HK-2 (cell line): ENCODE data around the gene GRIP1.
"Not testable (repeated sequence)": the region's sequence is repeated elsewhere in the genome, so short reads cannot be mapped to it uniquely, and the experiment has no call there.

Experiments used
- DNase-seq: peaks from one replicate; pipeline ENCODE4 v3.0.0-alpha.2; 2018; ENCODE audit not compliant: unreplicated experiment

Gene GRIP1

DNA sequence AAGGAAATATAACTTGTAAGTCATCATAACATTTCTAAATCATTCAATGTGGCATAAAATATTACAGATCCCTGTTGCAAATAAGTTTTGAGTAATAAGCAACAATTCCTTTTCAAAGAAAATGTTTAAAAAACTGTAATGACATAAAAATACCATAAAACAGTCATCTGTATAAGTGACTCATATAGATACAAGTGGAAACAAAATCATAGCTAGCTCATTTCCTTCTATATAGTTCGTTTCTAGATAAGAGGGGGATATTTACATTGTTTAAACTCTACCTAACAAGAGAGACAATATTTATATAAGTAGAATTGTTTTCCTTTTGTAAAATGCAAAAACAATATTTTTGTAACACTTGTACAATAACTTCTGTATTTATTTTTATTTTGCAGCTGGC, 148.9 kb downstream of the GRIP1 start:
- no peak for DNase-seq

DNA sequence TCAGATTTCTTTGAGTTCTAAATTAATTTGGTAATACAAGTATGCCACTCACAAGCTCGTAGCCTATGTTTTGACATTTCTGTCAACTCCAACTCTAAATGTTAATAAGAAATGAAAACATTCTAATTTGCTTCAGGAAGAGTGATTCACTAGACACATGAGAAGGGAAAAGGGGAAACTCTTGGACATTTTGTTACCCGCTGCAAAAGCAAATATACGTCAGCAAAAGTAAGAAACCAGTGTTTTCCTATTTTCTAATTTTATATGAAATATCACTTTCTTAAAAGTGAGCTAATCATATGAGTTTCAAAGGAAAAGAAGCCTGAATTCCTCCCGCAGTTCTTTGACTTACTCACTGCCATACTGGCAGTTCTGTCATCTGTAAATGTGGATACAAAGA, 162.3 kb downstream of the GRIP1 start:
- no peak for DNase-seq

DNA sequence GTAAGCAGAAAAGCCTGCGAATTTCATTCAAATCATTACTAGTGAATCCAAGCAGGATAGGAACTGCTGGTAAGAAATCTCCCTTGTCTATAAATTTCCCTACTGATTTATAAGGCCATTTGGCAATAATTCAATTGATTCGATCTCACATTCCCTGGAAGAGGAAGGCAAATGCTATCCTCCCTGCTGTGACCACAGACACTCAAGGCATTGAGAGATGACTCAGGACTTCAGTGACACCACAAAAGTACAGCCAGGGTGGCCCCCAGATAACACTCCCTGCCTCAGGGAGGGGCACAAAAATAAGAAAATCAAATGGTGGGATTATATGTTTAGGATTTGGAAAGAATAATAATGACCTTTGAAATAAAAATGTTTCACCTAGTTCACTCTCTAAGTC, 162.7 kb downstream of the GRIP1 start:
- no peak for DNase-seq

DNA sequence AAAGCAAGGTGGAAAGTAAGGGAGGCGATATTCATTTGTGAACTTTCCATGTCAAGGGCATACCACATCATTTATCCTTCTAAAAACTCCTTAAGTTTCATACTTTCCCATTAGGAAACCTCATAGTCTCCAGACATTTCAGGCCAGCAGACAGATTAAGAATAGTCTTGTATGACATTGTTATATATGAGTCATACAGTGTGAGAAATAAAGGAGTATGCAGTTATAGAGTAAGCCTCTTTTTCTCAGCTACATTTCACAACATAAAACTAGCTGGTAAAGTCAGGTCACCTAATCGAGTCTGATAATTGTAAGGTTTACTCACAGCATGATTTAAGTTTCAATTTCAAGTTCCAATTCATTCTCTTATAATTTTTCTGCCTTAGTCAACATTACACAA, 164.3 kb downstream of the GRIP1 start:
- DNase-seq = no peak

DNA sequence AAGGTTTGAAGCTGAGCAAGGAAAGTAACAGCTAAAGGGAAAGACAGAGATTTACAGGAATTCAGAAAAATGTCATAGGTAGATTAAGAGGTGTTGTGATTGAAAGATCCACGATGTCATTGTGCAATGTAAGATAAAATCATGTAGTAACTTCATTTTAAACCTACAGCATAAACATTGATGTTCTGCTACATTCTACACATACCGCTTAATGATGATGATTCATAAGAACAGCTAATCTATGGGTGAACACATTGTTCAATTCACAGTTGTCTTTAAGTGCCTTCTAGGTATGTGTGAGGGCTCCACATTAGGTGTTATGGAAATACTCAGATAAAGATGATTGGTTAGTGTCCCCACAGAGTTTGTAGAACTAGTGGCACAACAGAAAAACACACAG, 170.9 kb downstream of the GRIP1 start:
- no peak for DNase-seq

DNA sequence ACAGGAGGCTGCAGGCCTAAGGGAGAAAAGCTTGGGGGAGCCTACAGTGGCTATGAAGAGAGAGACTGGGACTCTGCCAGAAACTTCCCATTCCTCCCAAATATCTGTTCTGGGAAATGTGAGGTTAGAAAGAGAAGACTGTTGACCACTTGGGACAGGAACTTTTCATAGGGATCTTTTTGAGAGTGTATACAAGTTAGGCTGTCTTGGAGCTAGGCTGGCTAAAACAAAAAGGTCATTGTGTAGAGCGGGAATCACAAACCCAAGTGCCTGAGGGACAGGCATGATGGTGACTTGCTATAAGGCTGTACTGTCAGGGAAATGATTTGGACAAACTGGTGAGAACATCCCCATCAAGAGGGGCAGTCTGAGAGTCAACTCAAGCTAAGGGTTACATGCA, 175.1 kb downstream of the GRIP1 start:
- no peak for DNase-seq

DNA sequence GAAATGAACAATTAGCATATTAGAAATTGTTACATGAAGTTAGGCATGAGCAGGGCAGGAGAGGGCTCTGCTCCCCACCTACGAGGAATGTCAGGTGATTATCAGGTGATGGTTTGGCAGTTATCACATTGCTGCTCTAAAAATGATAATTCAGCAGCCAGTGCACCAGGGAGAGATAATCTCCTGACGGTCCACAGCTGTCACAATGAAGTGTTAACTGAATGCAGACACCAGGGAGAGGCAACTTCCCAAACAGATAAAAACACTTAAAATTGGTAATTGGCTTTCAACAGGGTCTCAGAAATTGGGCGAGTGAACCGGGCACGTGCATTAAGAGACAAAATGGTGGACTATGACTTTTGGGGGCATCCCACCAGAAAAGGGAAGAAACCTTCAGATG, 176.0 kb downstream of the GRIP1 start:
- no peak for DNase-seq

DNA sequence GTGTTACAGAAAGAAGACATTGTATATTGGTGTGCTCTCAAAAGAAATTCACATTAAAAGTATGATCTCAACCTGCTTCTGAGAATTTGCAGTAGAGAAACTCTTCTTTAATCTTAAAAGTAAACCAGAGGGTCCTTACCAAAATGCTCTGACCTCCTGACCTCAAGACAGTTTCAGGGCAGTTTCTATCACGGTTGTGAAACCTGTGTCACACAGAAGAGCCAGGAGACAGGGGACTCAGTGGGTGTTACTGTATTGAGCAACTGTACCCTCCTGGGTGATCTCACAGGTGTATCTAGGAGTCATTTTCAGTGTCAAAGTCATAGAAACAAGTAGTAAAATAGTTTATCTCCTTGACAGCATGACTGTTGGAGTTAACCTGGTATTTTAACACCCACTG, 178.0 kb downstream of the GRIP1 start:
- no peak for DNase-seq

DNA sequence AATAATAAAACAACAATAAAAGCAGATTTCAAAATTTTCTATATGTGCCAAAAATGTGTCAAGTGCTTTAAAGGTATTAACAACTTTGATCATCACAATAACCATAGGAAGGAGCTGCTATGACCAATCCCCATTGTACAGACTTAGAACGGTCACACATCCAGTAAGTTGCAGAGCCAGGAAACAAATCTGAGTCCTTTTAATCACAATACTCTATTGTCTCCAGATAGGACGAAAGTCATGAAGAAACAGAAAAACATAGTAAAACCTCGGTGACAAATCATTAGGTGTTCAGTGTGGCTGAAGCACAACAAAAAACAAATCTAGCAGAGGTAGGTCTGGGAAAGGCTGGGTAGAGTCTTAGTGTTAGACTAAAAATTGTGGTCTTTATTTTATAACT, 178.8 kb downstream of the GRIP1 start:
- no peak for DNase-seq

DNA sequence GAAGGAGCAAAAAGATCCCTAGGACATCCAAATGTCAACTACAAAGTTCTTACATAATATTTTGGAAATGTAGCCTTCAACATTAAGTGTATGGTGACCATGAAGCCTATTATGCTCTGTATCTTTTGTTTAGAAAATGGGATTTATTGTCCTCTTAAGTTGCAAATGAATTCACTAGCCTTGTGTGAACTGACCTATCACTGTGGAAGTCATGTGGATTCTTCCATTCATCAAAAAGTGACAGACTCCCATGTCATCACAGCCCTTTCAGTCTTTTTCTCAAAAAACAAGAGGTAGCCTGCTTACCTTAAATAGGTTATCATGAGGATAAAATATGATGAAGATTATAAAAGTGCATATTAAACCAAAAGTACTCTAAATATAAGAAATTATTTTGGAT, 179.9 kb downstream of the GRIP1 start:
- no peak for DNase-seq

DNA sequence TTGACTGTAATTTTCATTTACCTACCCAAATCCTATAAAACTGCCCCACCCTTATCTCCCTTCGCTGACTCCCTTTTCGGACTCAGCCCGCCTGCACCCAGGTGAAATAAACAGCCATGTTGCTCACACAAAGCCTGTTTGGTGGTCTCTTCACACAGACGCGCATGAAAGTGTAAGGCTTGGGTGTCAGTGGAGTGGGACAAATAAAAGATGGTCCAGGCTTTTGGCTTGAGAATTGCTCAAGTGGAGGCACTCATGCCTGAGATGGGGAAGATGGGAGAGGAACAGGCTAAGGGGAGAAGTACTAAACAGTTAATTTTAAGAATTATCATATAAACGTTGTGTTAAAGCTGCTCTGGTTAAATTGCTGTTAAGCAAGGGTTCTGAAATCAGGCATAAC, 180.8 kb downstream of the GRIP1 start:
- not testable (repeated sequence) for DNase-seq

DNA sequence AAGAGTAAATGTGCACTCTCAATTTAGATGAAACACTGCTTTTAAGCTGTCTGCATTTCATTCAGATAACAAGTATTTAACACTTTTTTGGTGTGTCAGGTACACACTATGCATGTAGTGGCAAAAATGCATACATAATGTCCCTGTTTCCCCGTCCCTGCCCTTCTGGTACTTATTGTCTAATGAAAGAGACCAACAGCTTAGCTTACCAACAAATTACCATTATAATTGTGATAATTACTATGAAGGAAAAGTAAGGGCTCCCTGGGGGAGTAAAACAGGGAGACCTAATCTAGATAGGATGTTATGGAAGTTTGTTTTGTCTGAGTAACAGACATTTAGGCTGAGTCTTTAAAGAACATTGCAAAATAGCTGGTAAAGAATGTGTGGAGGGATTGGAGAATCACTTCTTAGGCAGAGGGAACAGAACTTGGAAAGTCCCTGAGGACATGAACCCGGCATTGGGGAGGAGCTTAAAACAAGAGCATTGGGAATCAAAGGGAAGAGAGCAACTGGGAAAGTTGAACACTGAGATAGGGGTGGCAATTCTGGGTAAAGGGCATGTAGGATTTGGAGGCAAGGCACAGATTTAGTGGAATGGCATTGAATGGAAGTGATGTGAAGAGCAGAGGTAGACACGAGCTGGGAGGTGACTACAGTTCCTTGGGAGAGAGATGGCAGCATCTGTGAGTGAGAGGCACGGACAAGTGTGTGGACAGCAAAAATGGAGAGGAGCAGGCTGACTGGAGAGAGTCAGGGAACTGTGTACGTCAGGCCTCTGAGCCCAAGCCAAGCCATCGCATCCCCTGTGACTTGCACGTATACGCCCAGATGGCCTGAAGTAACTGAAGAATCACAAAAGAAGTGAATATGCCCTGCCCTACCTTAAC, 181.6 kb downstream of the GRIP1 start:
- no peak for DNase-seq

DNA sequence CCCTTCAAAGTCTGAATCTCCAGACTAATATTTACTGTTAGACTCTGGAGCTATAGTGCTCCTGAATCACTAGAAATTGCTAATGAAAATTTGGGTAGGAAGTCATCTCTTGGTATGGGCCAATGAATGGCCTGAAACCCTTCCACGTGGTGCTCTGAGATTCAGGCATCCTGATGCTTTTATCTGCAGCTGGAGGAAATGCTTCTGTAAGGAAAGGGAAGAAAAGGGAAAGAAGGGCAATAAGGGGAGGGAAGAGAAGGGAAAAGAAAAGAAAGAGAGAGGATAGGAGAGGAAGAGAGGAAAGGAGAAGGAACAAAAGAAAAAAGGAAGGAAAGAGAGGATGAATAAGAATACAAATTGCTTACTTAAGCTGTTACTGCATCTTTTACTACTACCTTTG, 182.3 kb downstream of the GRIP1 start:
- no peak for DNase-seq

DNA sequence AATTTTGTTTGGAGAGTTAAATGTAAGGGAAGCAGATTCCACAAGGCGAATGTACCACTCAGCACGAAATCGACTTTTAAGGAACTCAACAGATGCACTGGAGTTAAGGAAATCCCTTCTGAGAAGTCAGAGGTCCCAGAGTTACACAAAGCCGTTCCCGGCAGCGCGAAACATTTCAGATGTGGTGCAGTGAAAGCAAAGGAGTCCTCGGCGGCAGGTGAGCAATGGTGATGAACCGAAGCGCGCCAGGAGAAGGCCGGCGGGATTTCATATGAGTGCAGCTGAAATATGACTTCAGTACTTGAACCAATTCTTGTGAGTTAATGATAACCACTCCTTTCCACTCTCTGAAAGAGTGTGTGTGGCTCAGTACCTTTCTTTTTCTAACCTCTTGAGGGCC, 183.2 kb downstream of the GRIP1 start:
- DNase-seq = no peak

DNA sequence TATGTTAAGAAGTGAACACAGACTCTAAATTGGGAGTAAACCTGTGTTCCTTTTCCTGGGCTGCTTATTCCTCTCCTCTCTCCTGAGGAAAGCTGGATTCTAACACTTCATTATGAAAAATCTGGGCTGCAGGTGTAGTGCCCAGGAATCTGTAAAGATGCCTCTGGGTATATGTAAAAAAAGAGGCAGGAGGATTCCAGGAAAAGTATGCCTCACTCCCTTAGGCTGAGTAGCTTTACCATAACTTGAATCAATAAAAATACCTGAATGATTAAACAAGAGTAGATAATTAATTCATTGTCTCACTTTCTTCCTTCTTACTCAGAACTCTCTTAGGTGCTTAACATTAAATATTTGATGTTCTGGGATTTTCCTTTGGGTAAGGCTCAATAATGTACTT, 185.1 kb downstream of the GRIP1 start:
- DNase-seq = no peak

DNA sequence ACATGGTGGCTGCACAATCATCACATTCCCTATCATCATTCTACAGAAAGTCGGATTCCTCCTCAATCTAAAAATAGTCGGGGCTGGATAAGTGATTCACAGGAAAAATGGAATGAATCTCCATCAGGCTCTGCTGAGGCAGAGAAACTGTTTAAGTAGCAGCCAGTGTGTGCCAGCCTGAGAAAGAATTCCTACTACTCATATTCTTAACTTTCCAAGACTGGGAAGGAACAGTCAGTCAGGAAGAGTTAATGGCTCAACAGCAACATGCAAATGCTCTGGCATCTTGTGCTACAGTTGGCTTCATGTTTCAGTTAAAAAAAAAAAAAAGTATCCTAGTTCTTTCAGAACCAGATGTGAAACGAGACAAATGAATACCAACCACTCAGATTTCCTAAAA, 187.0 kb downstream of the GRIP1 start:
- DNase-seq = no peak

DNA sequence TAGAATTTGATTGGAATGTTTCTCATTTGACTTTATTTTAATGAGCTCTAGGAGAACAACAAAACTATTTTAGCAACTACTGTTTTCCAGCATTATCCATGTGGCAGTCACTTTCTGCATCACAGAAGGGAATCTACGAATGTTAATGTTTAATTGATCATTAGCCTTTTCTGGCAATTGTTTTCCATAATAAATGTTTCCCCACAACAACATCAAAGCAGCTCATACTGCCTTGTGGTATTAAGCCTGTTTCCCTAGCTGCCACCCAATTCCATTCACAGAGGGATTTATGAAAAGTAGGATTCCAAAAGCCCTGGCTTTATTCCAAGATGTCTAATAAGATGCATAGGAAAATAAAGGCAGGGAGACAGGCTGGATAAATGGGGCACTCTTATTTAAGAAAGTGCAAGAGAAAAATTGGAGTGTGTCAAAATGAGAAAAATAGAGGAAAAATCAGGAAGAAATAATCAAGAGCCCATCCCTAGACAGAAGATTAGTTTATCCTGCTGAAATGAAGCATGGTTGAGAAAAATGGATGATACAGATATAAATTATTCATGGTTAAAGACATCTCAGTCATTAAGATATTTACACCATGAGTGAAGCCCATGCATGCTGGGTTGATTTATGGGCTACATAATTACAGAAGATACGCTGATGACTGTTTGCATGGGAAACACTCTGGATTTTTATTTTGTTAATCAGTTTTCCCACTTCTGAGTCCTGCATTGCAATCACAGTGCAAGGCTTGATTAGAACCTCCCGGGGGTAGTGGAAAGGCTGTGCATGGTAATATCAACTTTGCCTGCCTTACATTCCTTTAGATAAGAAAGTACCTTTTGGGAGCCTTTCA, 196.3 kb downstream of the GRIP1 start:
- DNase-seq = no peak

DNA sequence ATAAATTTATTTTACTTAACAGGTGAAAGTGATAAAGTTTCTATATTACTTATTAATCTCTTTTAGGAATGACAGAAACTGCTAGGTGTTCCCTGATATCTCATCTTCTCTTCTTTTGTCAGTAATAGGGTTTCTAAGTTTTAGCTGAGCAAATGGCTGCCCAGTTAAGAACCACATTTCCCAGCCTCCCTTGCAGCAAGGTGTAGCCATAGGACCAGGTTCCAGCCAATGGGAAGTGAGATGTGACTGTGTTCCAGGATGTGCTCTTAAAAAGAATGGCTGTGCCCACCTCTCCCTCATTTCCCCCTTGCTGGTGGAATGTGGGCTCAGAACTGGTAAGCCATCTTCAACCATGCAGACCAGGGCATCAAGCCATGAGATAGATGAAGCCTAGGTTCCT, 210.9 kb downstream of the GRIP1 start:
- DNase-seq = peak; percentile 4

DNA sequence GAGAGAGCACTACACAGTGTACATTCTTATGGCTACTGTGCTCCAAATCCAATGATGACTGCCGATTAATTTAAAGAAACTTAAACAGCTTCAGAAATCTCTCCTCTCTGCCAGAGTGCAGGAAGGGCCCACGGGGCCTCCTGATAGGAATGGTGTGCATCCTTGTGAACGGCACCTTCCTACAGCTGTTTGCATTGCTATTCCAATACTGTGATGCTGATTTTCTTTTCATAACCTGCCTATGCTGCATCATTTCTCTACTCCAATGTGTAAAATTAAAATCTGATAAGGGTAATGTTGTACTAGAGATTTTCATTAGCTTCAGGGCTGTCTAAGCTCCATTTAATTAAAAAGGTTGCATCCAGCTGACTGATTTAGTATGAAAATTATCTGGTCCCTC, 217.5 kb downstream of the GRIP1 start:
- DNase-seq = no peak

DNA sequence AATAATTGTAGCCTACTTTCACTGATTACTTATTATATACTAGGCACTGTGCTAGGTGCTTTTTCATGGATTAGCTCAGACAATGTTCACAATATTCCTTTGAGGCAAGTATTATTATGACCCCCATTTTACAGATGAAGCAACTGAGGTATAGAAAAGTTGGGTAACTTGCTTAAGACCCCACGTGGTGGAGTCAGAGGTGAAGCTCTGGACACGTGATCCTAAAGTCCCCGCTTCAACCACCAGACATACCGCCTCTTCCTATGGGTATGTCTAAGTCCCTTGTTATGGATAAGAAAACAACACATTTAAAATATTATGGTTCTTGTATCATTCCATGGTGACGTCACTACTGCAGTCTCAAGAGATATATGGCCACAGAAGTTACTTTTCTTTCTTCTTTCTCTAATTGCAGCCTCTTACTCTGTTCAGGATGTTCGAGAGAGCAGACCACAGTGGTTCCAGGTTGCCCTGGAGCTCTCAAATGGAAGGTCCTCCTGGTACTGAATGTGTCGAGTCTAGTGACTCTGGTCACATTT, 218.9 kb downstream of the GRIP1 start:
- DNase-seq = no peak

DNA sequence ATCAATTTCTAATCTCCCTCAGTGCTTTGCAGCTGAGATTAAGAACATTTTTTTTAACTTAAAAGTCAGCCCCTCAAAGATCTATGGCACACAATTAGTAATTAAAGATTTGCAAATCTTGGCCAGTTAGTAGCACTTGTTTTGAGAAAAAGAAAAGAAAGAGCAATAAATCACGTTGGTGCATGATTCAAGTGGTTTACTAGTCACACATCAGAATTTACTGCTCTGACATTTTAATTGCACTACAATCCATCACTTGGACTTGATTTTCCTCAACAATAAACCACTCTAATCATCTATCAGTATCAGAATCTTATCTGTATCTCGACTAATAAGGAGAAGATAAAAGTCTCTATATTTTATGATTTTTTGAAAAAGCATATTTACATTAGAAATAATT, 222.3 kb downstream of the GRIP1 start:
- DNase-seq = no peak

DNA sequence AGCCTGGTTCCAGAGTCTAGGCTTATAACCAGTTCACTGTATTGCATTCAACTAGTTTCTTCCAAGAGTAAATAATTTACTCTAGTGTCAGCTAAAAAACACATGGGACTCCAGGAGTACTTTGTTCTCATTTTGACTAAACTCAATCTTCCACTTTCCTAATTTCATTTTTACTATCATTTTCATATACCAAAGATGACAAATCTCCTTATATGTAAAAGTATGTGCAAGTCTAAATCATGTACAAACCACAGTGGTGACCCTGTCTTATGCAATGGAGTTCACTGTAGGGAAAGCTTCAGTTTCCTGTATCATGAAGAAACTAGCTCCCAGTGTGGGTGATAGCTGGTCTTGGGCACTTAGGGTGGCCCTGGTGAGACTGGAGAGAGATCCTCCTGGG, 225.0 kb downstream of the GRIP1 start:
- DNase-seq = no peak

DNA sequence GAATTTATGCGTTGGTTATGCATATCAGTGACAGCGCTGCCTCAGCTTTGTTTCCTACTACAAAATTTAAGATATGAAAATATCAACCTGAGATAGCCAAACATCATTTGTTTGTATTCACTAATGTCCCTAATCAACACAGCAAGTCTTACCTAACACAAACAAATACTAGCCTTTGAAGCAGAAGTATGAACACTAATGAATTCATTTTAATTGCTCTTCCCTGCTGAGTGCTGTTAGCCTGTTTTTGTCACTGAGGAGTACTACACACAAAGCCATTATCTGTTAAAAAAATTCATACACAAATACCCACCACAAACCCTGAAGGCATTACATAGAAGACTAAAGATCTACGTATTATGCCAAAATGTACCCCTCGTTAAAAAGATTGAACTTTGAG, 225.8 kb downstream of the GRIP1 start:
- DNase-seq = no peak
